Heart left ventricle (tissue), 13 donors: ENCODE measurements around the gene NOXA1.

ENCODE experiments used
- POLR2A ChIP-seq, 2 donors: fragments of 450-650 bp; IDR thresholded peaks; one replicate each; pipeline ENCODE4 v1.6.1; 2017; ENCODE audit warnings: antibody characterized with exemption in 2 of 2, mild to moderate bottlenecking in 2 of 2, moderate library complexity in 2 of 2
- TF ChIP-seq, protein P1 (sequence below), 12 donors: fragments of 200-600 bp; sonication (generic) in 4 of 12; IDR thresholded peaks; one replicate each; pipeline versions ENCODE4 v1.5.0 to v1.8.0; 2018 to 2022; ENCODE audit warnings: antibody characterized with exemption in 12 of 12, mild to moderate bottlenecking in 5 of 12
- donor health status: ischemic (EF 13 %, LVEDD 7.1; RV severe dilation, severe dysfunction).
- donor health status: DM: no; HTN: yes; CAD: no.
- donor health status: DM: no; HTN: no; CAD: no.
- donor health status: ischemic (EF 25% LVEDD 6.9; RV normal size, moderate dysfunction).
- donor health status: ischemic (EF 25% LVEDD 5.7; RV mildly dilated, moderate dysfunction).
- donor health status: ischemic (EF 35%, LVEDD 5.7; RV mildly dilated, moderate dysfunction).
- donor health status: nonischemic (EF 11% LVEDD 7.7; RV severe dilation, severe dysfunction).
- donor health status: DM: yes; HTN: yes; CAD: no.
- donor health status: PGD.
- donor health status: ischemic (EF 29% LVEDD 5.4; RV normal size, mild dysfunction).
- donor health status: nonischemic (EF 23%, LVEDD 6.1; RV moderate dilation, normal function).

DNA sequence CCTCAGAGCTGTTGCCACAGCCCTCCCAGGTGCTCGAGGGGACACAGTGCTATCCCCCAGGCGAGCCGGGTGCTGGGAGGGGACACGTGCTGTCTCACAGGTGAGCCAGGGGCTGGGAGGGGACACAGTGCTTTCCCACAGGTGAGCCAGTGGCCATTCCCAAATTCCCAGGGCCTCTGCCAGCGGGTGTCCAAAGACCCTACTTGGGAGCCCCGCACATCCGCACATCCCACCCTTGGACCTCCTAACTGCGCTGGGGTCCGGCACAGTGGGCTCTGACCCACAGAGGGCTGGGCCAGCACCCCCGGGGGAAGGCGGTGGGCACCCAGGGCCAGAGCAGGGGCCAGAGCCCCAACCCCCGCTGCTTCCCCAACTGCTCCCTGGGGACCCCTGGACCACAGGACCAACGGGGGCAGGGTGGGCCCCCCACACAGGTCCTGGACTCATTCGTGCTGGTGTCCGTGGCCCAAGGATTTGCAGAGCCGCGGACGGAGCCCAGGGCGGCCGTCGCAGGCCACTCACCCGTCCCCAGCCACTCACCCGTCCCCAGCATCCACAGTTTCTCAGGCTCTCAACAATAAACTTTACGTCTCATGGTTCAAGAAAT is 18.1 kb upstream of the NOXA1 start:
- TF ChIP-seq, protein P1, sequence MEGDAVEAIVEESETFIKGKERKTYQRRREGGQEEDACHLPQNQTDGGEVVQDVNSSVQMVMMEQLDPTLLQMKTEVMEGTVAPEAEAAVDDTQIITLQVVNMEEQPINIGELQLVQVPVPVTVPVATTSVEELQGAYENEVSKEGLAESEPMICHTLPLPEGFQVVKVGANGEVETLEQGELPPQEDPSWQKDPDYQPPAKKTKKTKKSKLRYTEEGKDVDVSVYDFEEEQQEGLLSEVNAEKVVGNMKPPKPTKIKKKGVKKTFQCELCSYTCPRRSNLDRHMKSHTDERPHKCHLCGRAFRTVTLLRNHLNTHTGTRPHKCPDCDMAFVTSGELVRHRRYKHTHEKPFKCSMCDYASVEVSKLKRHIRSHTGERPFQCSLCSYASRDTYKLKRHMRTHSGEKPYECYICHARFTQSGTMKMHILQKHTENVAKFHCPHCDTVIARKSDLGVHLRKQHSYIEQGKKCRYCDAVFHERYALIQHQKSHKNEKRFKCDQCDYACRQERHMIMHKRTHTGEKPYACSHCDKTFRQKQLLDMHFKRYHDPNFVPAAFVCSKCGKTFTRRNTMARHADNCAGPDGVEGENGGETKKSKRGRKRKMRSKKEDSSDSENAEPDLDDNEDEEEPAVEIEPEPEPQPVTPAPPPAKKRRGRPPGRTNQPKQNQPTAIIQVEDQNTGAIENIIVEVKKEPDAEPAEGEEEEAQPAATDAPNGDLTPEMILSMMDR (IDR thresholded peaks at IDR 0.05), result no peak
- no peak for TF ChIP-seq POLR2A (IDR thresholded peaks at IDR 0.05)
